ELF-1 (cell line): ENCODE measurements around the gene MCF2L.

ENCODE experiments used
- DNase-seq: peaks from one replicate; pipeline ENCODE4 v3.0.0-alpha.2; 2016; ENCODE audit warnings: low read depth, low spot score

The MCF2L gene

DNA sequence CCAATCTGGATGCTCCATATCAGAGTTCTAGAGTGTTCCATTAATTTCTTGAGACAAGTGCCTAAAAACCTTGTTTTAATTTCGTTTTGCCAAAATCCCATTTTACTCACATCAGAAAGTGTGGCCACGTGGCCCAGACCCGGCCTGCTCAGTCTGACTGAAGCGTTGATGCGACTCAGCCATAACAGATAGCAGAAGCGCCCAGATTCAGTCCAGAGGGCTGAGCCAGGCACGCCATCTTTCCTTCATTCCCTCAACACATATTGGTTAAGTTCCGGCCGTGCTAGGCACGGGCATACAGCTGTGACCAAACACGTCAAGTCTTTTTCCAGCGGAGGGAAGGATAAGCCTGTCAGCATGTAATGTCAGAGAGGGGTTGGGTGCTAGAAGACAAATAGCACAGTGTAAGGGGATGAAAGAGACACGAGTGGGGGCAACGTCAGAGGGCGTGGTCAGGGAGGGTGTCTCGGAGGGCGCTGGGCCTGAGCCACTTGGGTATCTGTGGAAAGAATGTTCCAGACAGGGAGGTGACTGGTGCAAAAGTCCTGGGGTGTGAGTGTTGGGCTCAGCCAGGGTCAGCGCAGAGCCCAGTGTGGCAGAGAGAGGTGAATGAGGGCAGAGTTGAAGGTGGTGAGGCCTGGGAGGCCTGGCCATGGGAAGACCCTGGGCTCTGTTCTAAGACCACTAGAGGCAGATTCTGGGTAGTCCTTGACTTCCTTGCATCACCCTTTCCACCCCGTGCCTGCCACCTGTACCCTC, 156.7 kb downstream of the MCF2L start:
- no peak for DNase-seq

DNA sequence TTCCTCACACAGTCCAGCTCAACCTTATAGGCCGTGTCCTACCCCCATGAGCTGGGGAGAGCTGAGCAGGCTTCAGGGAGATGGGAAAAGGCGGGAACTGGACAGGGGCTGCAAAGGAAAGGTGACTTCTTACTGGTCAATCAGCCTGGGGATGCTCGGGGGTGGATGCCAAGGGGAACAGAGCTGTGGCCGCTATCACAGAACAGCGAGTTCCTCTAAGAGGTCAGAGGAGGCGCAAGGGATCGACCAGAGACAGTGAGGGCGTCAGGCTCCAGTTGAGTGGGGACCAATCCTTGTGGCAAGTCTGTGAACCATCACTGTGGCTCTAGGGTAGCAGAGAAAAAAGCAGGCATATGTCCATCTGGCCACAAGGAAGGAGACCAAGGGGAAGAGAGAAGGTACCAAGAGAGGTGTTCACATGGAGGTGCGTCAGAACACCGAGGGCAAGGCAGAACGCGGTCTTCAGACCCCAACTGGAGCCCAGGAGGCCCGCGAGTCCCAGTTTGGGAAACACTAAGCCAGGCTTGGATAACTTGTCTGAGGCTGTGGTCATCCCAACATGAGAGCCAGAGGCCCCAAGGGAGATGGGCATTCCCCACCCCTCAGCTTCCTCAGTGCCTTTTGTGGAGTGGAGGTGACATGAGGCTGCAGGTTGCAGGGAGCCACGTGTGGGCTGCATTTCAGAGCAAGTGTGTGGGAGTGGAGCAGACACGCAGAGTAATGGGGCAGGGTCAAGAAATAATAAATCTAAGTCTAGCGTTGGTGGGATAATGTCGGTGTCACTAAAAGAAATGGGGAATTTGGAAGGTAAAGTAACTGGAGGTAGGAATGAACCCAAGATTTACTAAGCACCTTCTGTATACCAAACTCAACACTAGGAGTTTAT, 157.5 kb downstream of the MCF2L start:
- DNase-seq: no peak

DNA sequence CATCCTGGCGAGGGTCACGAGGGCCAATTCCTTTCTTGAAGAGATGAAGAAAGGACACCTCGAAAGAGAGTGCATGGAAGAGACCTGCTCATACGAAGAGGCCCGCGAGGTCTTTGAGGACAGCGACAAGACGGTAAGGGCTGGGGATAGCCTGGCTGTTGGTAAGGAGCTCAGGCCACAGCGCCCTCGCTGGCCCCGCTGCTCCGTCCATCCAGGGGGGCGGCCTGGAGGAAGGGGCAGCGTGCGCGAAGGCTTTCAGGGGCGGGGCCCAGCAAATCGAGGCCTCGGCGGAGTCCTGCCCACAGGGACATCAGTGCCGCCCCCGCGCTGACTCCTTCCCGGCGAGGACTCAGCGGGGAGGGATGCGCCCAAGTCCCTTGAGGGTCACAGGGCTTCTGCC, 160.5 kb downstream of the MCF2L start:
- no peak for DNase-seq

DNA sequence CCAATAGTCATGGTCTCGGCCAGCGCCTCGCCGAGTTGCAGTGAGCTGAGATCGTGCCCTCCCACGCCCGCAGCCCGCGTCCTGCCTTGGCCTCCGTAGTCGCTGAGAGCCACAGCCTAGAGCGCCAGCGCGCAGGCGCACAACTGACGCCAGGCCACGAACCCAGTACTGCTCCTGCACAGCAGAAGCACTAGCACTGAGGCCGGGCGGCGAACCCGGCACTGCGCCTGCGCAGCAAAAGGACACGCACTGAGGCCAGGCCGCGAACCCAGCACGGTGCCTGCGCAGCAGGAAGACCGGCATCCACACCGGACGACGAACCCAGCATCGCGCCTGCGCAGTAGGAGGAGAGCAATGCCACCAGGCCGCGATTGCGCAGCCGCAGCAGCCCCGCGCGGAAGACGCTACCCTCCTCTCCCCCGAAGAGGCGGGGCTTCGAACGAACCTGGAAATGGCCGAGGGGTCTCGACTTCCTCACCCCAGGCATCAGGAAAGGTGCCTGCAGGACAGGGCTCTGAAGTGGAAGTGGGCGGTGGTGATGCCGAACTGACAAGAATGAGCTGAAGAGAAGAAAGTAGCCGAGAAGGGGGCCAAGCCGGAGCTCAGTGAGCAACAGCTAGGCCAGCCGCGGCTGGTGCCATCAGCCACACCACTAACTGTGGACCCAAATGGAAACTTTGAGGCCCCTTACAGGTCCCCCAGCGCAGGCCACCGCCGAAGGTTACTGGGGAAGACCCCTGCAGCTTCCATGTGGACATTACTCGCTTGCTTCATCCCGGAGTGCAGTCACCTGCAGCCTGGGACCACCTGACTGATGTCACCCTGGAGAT, 161.1 kb downstream of the MCF2L start:
- peak; percentile 81 for DNase-seq

DNA sequence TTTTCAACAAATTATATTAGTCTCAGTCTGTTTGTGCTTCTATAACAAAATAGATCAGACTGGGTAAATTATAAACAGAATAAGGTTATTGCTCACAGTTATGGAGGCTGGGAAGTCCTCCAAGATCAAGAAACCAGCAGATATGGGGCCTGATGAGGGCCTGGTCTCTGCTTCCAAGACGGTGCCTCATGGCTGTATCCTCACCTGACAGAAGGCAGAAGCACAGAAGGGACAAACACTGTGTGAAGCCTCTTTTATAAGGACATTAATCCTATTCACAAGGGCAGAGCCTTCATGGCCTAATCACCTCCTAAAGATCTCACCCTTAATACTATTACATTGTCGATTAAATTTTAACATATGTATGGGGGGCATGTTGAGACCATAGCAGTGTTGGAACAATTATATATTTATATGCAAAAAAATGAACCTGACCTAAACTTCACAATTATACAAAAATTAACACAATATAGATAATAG, 166.3 kb downstream of the MCF2L start:
- DNase-seq: no peak

DNA sequence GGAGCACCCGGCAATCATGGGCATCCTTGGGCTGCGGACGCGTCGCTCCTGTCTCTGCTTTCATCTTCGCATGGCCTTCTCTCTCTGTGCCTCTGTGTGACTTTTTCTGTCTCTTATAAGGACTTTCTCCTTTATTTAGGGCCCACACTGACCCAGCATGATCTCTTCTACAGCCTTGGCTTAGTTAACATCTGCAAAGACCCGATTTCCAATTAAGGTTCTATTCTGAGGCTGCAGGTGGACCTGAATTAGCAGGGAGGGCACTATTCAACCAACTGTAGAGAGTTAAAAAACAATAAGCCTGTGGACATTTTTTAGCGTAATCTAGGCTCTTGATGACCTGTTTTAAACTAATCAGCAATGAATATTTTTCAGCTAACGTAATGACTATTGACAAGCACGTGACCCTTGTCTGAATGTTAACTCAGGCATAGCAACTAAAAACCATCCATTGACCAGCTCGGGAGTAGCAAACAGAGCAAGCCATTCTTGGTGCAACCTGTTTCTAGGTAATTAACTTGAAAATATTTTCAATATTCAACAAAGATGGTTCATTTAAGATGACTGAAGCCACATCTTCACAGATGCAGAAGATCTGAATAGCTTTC, 168.8 kb downstream of the MCF2L start:
- no peak for DNase-seq

DNA sequence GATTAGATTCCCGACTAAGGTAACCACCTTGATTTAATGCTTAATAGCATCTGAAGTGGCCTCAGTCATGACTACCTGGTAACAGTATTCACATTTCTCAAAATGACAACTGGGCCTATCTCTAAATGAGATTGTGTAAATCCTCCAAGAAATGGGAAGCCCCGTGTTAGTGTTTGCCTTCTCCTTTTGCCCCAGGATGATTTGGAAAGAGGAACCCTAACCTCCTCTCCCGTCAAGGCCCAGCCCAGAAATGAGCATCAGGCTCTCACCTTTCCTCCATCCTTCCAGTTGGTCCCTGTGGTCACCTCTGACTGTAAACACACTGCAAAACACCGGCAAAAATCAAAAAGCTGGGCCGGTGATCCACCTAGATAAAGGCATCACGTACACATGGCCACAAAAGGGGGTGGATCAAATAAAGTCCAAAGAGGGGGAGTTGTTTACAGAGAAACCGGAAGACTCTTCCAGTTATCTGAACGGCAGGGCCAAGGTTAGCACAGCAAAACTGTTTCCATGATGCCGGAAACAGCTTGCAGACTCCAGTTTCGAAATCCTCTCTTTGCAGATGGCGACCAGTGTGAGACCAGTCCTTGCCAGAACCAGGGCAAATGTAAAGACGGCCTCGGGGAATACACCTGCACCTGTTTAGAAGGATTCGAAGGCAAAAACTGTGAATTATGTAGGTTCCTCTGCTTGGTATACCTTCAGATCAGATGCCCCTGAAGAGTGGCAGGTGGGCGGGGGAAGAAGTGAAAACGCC, 170.0 kb downstream of the MCF2L start:
- no peak for DNase-seq

DNA sequence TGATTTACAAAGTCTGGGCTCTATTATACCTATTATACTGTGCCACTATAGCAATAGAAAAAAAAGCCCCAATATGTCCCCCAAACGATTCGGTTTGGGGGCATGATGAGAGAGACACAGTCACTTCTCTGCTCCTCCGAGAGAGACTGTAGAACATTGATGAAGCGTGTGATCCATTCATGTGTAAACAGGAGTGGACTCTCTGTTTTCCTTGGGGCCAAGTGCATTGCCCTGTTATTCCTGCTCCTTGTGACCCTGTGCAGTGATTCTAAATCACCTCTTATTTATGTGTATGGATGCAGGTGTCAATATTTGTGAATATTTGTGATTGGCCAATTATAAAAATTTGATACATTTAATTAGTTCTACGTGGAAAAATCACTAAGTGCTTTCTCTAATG, 170.6 kb downstream of the MCF2L start:
- no peak for DNase-seq

DNA sequence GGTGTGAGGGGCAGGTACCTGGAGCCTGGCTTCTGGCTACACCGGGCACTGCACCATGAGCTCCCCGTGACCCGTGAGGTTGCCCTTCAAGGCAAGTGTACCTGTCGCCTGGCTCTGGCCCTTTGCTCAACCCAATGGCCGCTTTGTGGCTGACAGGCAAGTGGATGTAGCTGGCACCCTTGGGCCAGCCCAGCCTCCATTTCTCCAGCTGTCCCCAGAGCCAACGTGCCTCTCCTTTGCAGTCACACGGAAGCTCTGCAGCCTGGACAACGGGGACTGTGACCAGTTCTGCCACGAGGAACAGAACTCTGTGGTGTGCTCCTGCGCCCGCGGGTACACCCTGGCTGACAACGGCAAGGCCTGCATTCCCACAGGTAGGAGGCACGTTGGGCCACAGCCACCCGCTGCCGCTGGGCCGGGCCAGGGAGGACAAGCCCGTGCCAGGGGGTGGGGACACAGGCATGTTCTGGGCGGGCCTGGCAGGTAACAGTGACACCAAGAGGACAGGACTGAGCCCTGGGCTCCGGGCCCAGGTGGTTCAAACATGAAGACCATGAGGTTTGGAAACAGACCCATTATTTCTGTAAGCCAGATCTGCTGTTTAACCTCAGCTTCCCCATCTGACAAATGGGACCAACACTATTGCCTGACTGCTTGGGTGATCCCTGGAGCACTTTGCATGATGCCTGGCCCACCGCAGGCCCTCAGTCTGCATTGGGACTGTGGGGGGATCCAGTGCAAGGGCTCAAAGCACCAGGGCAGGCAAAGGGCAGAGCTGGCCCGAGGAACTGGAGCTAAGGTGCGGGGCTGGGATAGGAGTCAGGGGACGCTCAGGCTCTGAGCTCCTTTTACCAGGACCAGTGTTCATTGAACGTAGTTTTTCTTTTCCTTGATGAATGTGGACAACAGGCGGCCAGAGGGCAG, 171.9 kb downstream of the MCF2L start:
- DNase-seq: no peak

DNA sequence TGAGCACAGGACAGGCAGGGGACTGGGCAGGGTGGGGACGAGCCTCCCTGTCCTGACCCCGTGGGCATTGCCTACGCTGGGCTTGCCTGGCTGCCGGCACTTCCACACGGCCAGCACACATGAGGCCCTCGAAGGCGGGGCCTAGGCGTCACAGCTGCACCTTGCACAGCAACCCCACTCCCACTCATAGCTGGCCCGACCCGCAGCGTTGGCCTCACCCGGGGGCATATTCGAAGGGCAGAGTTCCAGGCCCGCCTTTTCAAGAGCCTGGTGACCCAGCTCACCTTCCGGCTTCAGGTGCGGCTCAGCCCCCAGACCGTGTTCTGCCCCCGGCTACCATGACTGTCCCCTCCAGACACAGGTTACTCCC, 172.6 kb downstream of the MCF2L start:
- no peak for DNase-seq

DNA sequence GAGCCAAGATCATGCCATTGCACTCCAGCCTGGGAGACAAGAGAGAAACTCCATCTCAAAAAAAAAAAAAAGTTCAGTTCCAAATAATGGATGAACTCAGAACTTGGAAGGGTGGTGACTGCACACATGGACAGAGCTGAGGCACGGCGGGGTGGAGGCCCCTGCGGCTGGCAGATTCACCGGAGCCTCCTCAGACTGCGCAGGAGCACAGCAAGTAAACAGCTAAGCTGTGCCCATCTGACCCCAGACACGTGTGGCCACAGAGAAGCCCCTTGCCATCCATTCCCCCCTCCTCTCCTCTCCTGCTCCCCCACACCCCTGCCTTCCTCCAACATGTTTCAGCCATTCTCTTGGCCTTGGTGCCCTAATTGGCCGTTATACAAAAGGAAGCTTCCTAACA, 173.9 kb downstream of the MCF2L start:
- DNase-seq: no peak

DNA sequence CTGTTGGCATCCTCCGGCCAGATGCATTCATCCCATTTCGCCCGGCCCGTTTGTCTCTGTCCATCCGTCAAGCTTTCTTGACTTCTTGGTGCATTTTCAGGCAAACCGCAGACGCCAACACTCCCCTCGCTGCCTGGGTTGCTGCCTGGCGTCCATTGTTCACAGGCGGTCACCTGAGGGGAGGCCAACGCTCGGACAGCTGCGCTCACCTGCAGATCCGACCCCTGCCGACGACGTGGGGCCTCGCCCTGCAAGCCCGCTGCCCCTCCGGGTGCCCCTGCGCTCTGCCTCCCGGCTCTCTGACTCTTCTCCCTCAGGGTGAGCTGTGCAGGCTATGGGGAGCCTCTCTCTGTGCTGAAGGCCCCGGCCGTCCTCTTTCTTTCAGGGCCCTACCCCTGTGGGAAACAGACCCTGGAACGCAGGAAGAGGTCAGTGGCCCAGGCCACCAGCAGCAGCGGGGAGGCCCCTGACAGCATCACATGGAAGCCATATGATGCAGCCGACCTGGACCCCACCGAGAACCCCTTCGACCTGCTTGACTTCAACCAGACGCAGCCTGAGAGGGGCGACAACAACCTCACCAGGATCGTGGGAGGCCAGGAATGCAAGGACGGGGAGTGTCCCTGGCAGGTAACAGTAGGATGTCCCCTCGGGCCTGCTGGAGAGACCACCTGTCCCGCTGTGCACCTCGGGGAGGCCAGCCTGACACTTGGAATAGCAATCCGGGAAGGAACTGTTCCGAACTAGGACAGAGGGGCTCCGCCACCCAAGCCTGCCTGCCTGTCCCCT, 174.6 kb downstream of the MCF2L start:
- no peak for DNase-seq

DNA sequence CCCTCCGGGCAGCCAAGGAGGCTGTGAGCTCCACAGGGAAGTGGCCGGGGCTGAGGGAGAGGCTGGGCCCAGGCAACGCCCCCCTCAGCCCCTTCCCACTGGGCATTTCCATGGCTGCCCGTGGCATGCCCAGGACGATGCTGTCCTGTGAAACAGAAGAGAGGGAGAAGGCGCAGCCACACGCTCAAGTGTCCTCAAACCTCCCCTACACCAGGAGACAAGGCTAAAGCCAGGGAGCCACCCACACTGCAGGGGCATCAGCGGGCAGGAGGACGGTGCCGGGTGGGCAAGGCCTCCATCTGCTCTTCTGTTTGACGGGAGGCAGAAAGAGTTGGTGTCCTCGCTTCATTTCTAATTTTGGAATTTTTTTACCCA, 175.2 kb downstream of the MCF2L start:
- no peak for DNase-seq

DNA sequence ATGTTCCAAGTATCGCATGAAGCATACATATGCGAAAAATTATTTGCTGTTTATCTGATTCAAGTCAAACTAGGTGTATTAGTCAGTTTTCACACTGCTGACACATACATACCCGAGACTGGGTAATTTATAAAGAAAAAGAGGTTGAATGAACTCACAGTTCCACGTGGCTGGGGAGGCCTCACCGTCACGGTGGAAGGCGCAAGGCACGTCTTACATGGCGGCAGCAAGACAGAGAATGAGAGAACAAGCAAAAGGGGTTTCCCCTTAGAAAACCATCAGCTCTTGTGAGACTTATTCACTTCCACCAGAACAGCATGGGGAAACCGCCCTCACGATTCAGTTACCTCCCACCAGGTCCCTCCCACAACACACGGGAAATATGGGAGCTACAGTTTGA, 176.5 kb downstream of the MCF2L start:
- DNase-seq: no peak

DNA sequence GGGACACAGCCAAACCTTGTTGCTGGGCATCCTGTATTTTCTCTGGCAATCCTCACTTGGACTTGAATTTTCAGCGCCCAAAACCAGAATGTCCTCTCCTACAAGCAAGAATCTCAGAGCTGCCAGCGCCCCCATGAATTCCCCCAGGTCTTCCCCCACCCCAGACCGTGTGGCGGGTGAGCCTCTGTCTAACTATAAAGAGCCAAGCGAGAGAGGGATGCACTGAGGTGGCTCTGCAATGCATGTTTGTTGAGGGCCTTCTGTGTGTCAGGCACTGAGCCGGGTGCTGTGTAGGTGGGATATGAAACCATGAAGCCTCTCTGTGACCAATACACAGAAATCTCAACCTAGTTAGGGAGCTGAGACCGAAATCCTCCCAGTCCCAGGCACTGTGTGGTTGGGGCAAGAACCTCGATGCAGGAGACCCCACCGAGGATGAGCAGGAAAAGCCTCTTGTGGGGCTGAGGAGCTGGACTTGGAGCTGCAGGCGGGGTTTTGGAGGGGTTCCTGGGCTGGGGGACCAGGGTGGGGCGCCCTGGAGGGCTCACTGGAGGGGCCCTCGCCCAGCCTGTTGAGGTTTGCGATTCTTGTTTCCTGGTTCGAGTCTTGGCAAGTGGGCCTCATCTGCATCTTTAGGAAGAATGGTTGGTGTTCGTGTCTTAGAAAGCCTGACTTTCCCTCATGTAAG, 177.0 kb downstream of the MCF2L start:
- DNase-seq: no peak

DNA sequence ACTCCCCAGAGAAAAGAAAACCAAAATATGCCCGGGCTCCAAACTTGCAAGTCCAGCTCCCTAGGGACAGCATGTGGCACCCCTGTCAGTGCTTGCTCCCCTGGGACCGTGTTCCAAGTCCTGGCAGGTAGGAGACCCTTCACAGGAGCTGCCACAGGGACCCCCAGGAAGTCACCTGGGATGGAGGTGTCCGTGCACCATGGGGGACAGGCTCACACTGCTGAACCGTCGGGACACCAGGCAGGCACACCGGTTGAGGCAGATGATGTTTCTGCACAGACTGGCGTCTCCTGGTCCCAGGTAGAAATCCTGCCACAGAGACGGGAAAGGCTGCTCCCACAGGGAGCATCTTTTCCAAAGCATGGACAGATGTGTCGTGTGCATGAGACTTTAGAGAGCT, 177.7 kb downstream of the MCF2L start:
- no peak for DNase-seq

DNA sequence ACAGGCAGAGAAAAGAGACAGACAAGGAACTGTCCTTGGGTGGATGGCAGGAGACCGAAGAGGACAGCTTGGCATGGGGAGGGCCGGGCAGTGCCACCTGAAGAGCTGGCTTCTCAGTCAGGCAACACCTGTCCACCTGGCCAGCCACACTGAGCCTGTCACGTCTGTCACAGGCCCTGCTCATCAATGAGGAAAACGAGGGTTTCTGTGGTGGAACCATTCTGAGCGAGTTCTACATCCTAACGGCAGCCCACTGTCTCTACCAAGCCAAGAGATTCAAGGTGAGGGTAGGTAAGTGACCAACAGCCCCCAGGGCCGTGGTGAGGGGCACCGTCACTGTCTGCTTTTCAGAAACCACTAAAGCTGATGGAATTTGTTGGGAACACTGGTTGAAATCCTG, 178.2 kb downstream of the MCF2L start:
- DNase-seq: no peak

DNA sequence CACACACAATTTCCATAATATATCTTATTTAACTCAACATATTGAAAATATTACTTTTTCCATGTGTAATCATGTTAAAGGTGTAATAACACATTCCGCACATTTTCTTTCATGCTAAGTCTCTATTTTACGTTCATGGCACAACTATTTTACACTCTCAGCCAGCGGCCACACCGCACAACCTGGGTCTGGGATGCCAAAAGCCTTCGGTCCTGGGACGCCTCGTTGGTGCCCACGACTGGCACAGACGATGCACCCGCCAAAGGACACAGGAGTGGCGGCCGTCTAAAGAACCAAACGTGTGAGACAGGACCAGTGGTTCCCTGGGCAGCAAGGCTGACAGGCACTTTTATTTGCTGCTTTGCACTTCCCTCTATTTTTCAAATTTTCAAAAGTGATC, 179.4 kb downstream of the MCF2L start:
- DNase-seq: no peak
